Lower lobe of right lung (tissue), 2 donors: ENCODE data around the gene MRPL4. TPM values are rescaled to one million over a fixed set of nuclear protein-coding genes. Genes with fewer than 3 reads are reported as not detected.
A peak's percentile ranks its signal among the peaks of the same experiment; 100 is the strongest.

Experiments
- ATAC-seq, 2 donors: fragments of 200-7000 bp; cut with Tn5 transposase; one replicate each; pipeline ENCODE4 v1.9.1; 2020 to 2022; ENCODE audit warnings: mild to moderate bottlenecking in 2 of 2, moderate library complexity in 2 of 2
- DNase-seq: peaks from one replicate; pipeline ENCODE4 v3.0.0-alpha.2; 2020
- H3K27ac ChIP-seq: fragments of 200-600 bp; one replicate; pipeline ENCODE4 v1.8.0; 2022
- H3K27me3 ChIP-seq: fragments of 200-600 bp; one replicate; pipeline ENCODE4 v1.8.0; 2022; ENCODE audit warnings: low read depth
- H3K36me3 ChIP-seq: fragments of 200-600 bp; one replicate; pipeline ENCODE4 v1.8.0; 2022; ENCODE audit warnings: mild to moderate bottlenecking
- H3K4me1 ChIP-seq: fragments of 200-600 bp; one replicate; pipeline ENCODE4 v1.8.0; 2022
- H3K4me3 ChIP-seq: fragments of 200-600 bp; one replicate; pipeline ENCODE4 v1.8.0; 2022; ENCODE audit warnings: mild to moderate bottlenecking
- H3K9me3 ChIP-seq: fragments of 200-600 bp; one replicate; pipeline ENCODE4 v1.8.0; 2022
- CTCF ChIP-seq: fragments of 200-600 bp; IDR thresholded peaks from one replicate; pipeline ENCODE4 v1.8.0; 2022; ENCODE audit warnings: antibody characterized with exemption, mild to moderate bottlenecking
- intact Hi-C: fragments of 100-400 bp; cut with DNase I; formaldehyde crosslinking; loops from one replicate; pipeline ENCODE4 v1.11.0; 2022
- long read RNA-seq: library from polyadenylated mRNA; unstranded; transcript quantifications from one replicate; pipeline ENCODE4 v2.0.0, GENCODE V29; 2021
- total RNA-seq: library from RNA; stranded (reverse); fragmentation: NEBNext Ultra II Directional; extraction: Animal tissue kit (Norgen Biotek cat#: 25700); gene quantifications from one replicate; pipeline ENCODE4 v1.2.1, GENCODE V29; 2021
- donor health status: DM: no; HTN: yes; CAD: no; lungs with severe emphysema.

The MRPL4 gene
- total RNA-seq, result 40.3 TPM
- long read RNA-seq, transcript MRPL4-201 (9 exons, 1,455 nt), result major isoform, 33 of 66 reads
- long read RNA-seq, partial matches to known transcripts, result 22 of 66 reads
- long read RNA-seq, other reads (novel, unspliced or antisense), result 6 of 66 reads

DNA sequence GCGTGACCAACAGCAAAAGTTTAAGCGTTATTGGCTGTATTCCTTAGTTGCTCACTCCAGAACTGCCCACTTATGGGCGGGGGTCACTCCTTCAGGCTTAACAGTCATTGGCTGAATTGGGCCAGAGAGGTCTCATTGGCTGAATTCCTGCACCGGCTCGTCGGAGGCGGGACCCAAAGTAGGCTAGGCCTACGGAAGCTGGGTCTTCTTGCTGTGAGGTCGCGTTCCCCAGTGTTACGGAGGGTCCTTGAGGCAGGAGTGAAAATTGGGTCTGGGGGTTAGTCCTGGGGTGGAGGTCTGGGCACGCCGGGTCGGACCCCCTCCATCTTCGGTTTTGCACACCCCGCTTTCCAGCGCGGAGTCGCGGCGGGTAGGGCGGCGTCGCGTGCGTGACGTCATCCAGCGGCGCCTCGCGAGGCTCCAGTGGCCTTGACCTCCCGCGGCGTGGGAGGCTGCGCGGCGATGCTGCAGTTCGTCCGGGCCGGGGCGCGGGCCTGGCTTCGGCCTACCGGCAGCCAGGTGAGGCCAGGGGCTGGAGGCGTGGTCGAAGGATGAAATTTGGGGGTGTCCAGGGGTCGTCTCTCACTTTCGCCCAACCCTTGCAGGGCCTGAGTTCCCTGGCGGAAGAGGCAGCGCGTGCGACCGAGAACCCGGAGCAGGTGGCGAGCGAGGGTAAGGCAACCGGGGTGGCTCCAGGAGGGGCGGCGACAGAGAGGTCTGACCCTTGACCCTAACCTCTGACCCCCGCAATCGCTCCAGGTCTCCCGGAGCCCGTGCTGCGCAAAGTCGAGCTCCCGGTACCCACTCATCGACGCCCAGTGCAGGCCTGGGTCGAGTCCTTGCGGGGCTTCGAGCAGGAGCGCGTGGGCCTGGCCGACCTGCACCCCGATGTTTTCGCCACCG lies at the start of gene MRPL4:
TSS of gene MRPL4 (plus strand) at position 423 of the 903 bp plus-strand sequence. CDS start at position 463, 40 bp downstream.
- intact Hi-C loops, result no loop called here
- H3K4me1 ChIP-seq, result peaks cover 19% of the 10 kb centered on the region
- peak; percentile 97 for DNase-seq
- no peaks in the 10 kb centered on the region for H3K9me3 ChIP-seq
- no peaks in the 10 kb centered on the region for H3K27me3 ChIP-seq
- peak; percentile 96 for ATAC-seq
- peak within 1 kb of the TSS; percentile 90 for H3K27ac ChIP-seq
- H3K36me3 ChIP-seq, result peaks cover 36% of the 10 kb centered on the region
- H3K4me3 ChIP-seq, result peak within 1 kb of the TSS; percentile 92
- no peak for TF ChIP-seq CTCF

DNA sequence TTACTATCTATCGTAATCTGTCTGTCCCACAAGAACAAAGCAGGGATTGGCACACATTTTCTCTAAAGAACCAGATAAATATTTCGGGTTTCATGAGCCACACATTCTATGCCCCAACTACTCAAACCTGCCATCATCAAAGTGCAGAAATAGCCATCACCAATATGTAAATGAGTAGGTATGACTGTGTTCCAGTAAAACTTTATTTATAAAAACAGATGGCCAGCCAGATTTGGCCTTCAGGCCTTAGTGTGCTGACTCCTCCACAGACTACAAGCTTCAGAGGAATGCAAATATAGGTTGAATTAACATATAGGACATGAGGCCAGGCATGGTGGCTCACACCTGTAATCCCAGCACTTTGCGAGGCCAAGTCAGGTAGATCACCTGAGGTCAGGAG lies 48.3 kb upstream of the MRPL4 start:
- no peak for ATAC-seq

DNA sequence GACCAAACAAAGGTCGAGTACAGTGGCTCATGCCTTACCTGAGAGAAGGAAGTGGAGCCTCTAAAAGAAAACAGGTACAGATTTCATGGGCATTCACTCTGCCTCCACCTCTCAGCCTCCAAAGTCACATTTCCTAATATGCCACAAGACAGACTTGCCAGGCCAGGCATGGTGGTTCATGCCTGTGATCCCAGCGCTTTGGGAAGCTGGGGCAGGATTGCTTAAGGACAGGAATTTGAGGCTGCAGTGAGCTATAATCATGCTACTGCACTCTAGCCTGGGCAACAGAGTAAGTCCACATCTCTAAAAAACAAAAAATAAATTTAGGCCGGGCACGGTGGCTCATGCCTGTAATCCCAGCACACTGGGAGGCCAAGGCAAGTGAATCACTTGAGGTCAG lies 46.4 kb upstream of the MRPL4 start:
- Histone ChIP-seq H3K4me1 (peaks cover 7% of the 10 kb centered on the region), H3K4me3 (no peak overlapping the region), H3K27me3 (no peaks in the 10 kb centered on the region), H3K36me3 (no peaks in the 10 kb centered on the region), H3K27ac (peak overlapping the region; percentile 38), H3K9me3 (no peaks in the 10 kb centered on the region)
- intact Hi-C loops, result no loop called here
- DNase-seq (no peak), ATAC-seq (no peak)
- no peak for TF ChIP-seq CTCF

More for the DNA sequence above, 48.3 kb upstream of the MRPL4 start:
- H3K36me3 ChIP-seq, result no peaks in the 10 kb centered on the region
- no peak for TF ChIP-seq CTCF
- no peak overlapping the region for H3K4me3 ChIP-seq
- intact Hi-C loops, result no loop called here
- no peak for DNase-seq
- no peaks in the 10 kb centered on the region for H3K9me3 ChIP-seq
- peaks cover 12% of the 10 kb centered on the region for H3K4me1 ChIP-seq
- no peak overlapping the region for H3K27ac ChIP-seq
- H3K27me3 ChIP-seq, result no peaks in the 10 kb centered on the region

DNA sequence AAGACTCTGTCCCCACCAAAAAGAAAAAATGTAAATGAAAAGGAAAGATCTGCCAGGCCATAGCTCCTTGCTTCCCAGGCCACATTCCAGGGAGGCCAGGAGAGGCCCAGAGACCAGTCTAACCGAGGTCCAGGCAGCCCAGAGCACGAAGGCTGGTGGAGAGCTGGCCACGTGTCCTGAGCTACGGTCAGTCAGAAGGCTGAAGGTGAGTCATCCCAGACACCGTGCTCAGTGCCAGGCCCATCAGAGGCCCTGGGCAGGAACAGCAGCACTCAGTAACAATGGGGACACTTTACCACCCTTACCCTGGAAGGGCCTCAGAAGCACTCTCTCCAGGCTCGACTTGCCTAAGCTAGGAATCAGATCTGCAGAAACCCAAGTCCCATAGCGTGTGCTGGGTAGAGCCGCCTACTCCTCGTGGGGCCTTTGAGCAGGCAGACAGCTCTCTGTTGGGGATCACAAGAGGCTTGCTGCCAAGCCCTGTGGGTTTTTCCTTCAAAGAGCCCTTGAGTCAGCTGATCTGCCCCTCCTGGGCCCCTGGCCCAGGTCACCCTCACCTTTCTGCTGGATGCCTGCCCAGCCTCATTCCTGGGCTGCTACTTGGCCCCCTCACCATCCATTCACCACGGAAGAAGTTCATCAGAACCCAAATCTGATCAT lies 45.7 kb upstream of the MRPL4 start:
- intact Hi-C loops, result no loop called here
- TF ChIP-seq CTCF, result no peak
- Histone ChIP-seq H3K36me3 (no peaks in the 10 kb centered on the region), H3K27me3 (no peaks in the 10 kb centered on the region), H3K4me1 (peaks cover 7% of the 10 kb centered on the region), H3K4me3 (no peak overlapping the region), H3K9me3 (no peaks in the 10 kb centered on the region), H3K27ac (peak overlapping the region; percentile 38)
- DNase-seq, result peak; percentile 72
- peak; percentile 90 to 93 for ATAC-seq

GRCh38 chr19:10207026-10207425 lies 45.0 kb upstream of the MRPL4 start:
- Histone ChIP-seq H3K36me3 (no peaks in the 10 kb centered on the region), H3K4me1 (peaks cover 7% of the 10 kb centered on the region), H3K9me3 (no peaks in the 10 kb centered on the region), H3K27ac (no peak overlapping the region), H3K27me3 (no peaks in the 10 kb centered on the region), H3K4me3 (no peak overlapping the region)
- TF ChIP-seq CTCF, result no peak
- DNase-seq (no peak), ATAC-seq (no peak)
- intact Hi-C loops, result no loop called here
